NB4 (cell line): Measurements from ENCODE around the gene GDPD5.

ENCODE experiments used
- DNase-seq: peaks from one replicate; pipeline ENCODE4 v3.0.0; 2010; ENCODE audit warnings: low read depth
- H3K4me3 ChIP-seq: one replicate; pipeline ENCODE4 v1.5.1; 2011; ENCODE audit warnings: mild to moderate bottlenecking, low read depth, low read length, moderate library complexity
- CTCF ChIP-seq: IDR thresholded peaks from one replicate; pipeline ENCODE4 v1.5.1; 2012; ENCODE audit warnings: low read depth, low read length
- MYC ChIP-seq: IDR thresholded peaks from 2 replicates; pipeline ENCODE4 v1.6.1; 2011; ENCODE audit warnings: low read depth, low read length
- POLR2A ChIP-seq: IDR thresholded peaks from 2 replicates; pipeline ENCODE4 v1.6.1; 2011; ENCODE audit warnings: mild to moderate bottlenecking; ENCODE audit not compliant: insufficient read length; ENCODE audit errors: extremely low read depth
- TF ChIP-seq, protein P1 (sequence below): IDR thresholded peaks from 2 replicates; pipeline ENCODE4 v1.6.1; 2011; ENCODE audit warnings: low read depth, low read length

Gene GDPD5

DNA sequence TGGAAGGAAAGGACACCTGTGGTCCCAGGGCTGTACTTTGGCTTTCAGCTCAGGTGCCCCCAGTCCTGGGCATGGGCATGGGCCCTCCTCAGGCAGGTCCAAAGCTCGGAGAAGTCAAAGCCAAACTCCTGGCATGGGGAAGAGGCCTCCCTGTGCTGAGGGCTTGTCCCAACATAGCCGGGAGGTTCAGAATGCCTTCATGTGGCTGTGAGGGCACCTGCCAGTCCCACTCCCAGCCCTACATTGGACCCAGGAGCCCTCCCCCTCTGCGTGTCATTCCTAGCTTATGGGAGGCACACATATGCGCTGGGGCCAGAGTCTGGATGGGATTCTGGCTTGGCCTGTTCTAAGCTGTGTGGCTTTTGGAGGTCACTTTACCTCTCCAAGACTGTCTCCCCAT is 91.7 kb downstream of the GDPD5 start:
- no peak overlapping the region for H3K4me3 ChIP-seq

DNA sequence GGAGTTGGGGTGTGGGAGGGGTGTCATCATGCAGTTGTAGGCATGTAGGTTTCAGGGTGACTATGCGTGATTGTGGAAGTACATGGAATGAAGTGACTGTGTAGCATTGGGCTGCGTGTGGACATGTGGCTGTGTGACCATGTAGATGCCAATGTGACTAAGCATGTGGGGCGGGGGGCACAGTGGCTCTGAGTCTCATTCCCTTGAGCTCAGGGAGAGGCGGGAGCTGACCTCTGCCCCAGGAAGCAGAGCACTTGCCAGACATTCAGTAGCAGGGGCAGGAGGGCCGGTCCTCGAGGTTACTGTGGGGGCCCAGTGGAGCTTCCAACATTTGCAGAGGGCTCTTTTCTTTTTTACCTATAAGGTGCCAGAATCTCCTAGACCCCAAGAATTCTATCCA is 92.3 kb downstream of the GDPD5 start:
- DNase-seq = no peak
- TF ChIP-seq MYC = no peak
- TF ChIP-seq, protein P1, sequence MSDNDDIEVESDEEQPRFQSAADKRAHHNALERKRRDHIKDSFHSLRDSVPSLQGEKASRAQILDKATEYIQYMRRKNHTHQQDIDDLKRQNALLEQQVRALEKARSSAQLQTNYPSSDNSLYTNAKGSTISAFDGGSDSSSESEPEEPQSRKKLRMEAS = no peak
- H3K4me3 ChIP-seq = no peak overlapping the region

More for the DNA sequence above, 91.7 kb downstream of the GDPD5 start:
- no peak for DNase-seq
- TF ChIP-seq MYC (no peak), POLR2A (no peak), CTCF (no peak)
- TF ChIP-seq, protein P1 = no peak

- no peak for DNase-seq
- no peak within 1 kb of the TSS for H3K4me3 ChIP-seq
- TF ChIP-seq POLR2A (no peak), MYC (no peak)
Observed at GRCh38 chr11:75432911-75433321, 92.8 kb downstream of the GDPD5 start, which contains the start of gene KLHL35. TSS of gene KLHL35 (minus strand) at chr11:75433203. CDS start at chr11:75430629, 2,574 bp downstream.

- TF ChIP-seq CTCF = no peak
- no peak for TF ChIP-seq MYC
- no peak for TF ChIP-seq POLR2A
- TF ChIP-seq, protein P1 = no peak
- H3K4me3 ChIP-seq = no peak overlapping the region
- no peak for DNase-seq
Observed at GRCh38 chr11:75431533-75432525, 93.9 kb downstream of the GDPD5 start.

- TF ChIP-seq POLR2A (no peak), CTCF (no peak), MYC (no peak)
- TF ChIP-seq, protein P1 = no peak
- DNase-seq = no peak
- no peak overlapping the region for H3K4me3 ChIP-seq
Observed at GRCh38 chr11:75430714-75431532, 94.8 kb downstream of the GDPD5 start.

DNA sequence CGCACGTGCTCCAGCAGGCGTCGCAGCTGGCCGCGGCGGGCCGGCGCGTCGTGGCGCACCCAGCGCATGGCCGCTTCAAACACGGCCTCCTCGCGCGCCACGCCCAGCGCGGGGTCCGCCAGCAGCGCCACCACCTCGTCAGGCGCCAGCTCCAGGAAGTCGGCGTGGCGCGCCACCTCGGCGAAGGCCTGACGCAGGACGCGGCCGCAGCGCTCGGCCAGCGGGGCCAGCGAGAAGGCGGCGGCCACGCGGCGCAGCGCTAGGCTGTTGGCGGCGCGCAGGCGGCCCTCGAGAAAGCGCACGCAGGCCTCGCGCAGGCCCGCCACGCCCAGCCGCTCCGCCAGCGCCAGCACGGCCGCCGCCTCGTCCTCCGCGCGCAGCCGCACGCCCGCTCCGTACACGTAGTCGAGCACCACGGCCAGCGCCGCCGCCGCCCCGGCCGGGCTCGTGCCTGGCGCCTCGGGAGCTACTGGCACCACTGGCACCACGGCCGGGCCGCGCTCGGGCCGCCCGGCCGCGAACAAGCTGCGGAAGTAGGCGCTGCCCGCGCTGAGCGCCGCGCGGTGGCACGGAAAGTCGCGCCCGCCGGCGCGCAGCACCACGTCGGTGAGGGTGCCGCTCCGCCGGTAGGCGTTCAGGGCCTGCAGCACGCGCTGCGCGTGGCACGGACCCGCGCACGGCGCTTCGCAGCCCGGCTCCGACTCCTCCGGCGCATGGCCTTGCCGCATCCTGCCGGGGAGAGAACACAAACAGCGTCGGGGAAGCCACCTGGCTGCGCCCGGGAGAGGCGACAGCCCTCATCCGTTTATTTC is 95.6 kb downstream of the GDPD5 start:
- H3K4me3 ChIP-seq = no peak overlapping the region
- TF ChIP-seq CTCF = no peak
- TF ChIP-seq, protein P1 = no peak
- TF ChIP-seq MYC = no peak
- DNase-seq = peak; percentile 46
